D721Med (cell line): ENCODE measurements around the gene MYOM1.

Experiments used
- DNase-seq: peaks from one replicate; pipeline ENCODE4 v3.0.0; 2011; ENCODE audit warnings: low spot score; ENCODE audit not compliant: insufficient read length
- FAIRE-seq: peaks from 2 replicates; lab custom pipeline; 2011; peaks lifted over from hg19 to GRCh38; lab: Jason Lieb, UNC
- TF ChIP-seq, protein P1 (sequence below): IDR thresholded peaks from 2 replicates; pipeline ENCODE4 v1.5.1; 2012; ENCODE audit warnings: mild to moderate bottlenecking, control low read depth; ENCODE audit not compliant: insufficient read depth; ENCODE audit errors: missing control alignments

MYOM1 gene

DNA sequence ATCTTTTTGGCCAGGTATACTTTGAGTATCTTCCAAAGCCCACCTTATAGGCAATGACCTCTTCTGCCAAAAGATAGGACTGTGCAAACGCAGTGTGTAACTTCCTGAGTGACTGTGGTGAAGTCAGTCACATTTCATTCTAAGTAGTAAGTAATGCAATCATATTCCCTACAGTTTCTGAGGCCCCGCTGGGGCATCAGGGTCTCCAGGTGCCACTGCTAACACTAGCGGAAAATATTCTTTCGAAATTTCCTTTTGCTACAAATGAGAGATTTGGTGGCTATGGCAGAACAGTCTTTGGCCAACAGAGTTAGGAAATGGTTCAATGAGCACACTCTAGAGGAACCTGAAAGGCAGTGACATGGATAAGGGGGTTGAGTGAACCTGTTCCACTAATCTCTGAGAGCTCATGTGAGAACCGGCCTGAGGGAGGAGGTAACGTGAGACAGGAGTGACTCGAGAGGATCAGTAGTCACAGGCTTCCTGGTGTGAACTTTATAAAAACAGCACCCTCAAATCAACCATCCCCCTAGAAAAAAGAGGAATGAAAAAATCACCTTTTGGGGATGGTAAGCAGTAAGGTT is 104.2 kb downstream of the MYOM1 start:
- DNase-seq (no peak), FAIRE-seq (no peak)
- TF ChIP-seq, protein P1, sequence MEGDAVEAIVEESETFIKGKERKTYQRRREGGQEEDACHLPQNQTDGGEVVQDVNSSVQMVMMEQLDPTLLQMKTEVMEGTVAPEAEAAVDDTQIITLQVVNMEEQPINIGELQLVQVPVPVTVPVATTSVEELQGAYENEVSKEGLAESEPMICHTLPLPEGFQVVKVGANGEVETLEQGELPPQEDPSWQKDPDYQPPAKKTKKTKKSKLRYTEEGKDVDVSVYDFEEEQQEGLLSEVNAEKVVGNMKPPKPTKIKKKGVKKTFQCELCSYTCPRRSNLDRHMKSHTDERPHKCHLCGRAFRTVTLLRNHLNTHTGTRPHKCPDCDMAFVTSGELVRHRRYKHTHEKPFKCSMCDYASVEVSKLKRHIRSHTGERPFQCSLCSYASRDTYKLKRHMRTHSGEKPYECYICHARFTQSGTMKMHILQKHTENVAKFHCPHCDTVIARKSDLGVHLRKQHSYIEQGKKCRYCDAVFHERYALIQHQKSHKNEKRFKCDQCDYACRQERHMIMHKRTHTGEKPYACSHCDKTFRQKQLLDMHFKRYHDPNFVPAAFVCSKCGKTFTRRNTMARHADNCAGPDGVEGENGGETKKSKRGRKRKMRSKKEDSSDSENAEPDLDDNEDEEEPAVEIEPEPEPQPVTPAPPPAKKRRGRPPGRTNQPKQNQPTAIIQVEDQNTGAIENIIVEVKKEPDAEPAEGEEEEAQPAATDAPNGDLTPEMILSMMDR, result no peak

DNA sequence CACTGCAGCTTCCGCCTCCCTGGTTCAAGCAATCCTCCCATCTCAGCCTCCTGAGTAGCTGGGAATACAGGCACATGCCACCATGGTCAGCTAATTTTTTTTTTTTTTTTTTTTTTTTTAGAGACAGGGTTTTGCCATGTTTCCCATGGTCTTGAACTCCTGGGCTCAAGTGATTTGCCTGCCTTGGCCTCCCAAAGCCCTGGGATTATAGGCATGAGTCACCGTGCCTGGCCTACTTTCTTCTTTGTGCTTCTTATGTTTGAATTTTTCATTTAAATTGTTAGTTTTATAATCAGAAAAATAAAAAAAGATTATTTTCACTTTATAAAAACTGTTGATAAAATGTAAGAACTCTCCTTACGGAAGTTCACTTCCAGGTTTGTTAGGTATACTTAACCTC is 105.3 kb downstream of the MYOM1 start:
- DNase-seq (no peak), FAIRE-seq (no peak)
- TF ChIP-seq, protein P1, result no peak

DNA sequence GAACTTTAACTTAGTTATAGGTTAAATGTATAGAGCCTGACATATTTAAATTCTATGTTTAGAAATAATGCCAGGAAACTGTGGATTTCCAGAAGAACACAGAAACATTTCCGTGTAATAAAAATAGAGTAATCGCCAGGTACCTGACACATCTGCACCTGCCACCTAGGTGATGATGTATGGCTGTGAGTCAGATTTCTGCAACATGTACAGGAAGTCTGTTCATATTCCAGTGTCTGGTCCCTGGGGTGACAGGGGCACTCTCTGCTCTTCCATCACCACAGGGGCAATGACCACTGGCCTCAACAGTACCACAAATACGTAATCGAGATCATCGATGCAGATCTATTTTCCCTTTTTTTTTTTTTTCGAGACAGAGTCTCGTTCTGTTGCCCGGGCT is 105.7 kb downstream of the MYOM1 start:
- no peak for FAIRE-seq
- DNase-seq, result no peak
- TF ChIP-seq, protein P1, result no peak

DNA sequence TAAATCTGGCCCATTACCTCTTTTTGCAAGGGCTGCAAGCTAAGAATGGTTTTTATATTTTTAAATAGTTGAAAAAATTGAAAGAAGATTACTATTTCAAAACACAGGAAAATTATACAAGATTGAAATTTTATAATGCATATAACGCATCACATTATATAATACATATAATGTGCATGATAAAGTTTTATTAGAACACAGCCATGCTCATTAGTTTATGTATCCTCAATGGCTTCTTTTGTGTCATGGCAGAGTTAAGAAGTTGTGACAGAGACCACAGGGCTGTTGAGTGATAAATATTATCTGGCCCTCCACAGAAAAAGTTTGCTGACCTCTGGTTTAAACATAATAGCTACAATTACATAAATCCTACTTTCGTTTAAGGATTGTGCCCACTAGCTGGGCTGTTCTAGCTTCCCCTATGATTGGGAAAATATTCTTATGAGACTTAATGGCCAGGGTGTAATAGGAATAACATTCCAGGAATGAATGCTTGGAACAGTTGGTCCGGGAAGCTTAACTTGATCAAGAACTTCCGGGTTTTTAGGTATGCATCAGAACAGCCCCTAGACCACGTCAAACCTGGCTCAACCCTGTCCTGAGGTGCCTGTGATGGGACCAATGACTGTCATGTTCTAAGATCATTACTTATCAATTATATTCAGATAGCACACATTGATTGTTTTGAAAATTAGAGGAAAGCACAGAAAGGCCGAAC is 108.1 kb downstream of the MYOM1 start:
- FAIRE-seq (no peak), DNase-seq (no peak)
- TF ChIP-seq, protein P1, result no peak

DNA sequence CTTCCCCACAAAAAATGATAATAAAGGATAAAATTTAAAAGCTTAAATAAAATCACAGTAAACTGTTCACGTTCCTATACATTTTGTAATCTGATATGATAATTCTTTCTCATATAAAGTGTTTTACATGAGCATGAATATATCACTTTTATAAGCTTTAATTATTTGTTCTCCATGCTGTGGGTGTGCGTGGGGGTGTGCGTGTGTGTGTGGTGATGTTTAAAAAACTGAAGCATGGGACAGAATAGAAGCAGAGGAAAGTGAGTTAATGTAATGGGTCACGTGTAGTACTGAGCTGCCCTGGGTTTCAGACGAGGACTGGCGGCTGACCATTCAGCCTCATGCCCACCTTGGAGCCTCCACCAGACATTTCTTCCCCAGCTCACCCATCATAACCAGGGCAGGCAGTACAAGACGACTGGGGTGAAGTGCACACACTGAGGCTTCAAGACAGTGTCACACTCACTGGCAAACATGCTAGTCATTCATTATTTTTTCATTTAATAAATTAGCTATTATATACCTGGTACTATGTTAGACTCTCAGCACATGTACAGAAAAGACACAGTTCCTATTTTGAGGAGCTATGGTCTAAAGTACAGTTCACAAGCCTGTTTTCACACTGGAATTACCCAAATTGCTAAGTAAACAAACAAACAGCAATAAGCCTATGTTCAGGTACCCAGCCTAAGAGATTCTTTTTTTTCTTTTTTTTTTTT is 109.6 kb downstream of the MYOM1 start:
- no peak for DNase-seq
- no peak for FAIRE-seq
- TF ChIP-seq, protein P1, result no peak

DNA sequence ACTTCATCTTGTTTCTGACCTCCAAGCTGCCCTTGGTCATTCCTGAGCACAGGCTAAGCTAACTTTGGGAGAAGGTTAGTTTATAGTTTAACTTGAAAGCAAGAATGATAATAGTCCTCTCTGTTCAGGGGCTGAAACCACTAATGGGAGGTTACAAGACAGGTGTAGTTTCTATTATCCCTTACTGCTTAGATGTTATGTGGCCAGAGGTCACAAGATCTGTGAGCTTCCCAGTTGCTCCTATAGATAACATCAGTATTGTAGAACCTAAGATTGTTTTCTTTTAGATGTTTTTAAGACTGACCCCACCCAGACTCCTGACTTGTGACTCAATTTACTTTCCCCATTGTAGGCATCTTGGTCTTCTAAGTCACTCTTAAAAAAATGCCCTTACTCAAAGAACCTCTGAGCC is 112.0 kb downstream of the MYOM1 start:
- no peak for FAIRE-seq
- TF ChIP-seq, protein P1, result no peak

More for the DNA sequence above, 112.0 kb downstream of the MYOM1 start:
- no peak for DNase-seq
